IPS DF 4.7 (cell line): ENCODE data around the gene NRP1.
"Not testable (repeated sequence)": the region's sequence is repeated elsewhere in the genome, so short reads cannot be mapped to it uniquely, and the experiment has no call there.

Experiments
- DNase-seq: peaks from one replicate; pipeline ENCODE4 v3.0.0-alpha.2; 2013; ENCODE audit warnings: low spot score; ENCODE audit errors: extremely low read depth

Gene NRP1

GRCh38 chr10:33152146-33152545 is 182.3 kb downstream of the NRP1 start:
- DNase-seq, result no peak

GRCh38 chr10:33151344-33151864 is 183.1 kb downstream of the NRP1 start:
- no peak for DNase-seq

- no peak for DNase-seq
These were observed 183.6 kb downstream of the NRP1 start for GRCh38 chr10:33150889-33151288.

- DNase-seq, result no peak
These were observed 184.3 kb downstream of the NRP1 start for GRCh38 chr10:33150146-33150545.

GRCh38 chr10:33147013-33147310 is 187.5 kb downstream of the NRP1 start:
- DNase-seq, result no peak

GRCh38 chr10:33146189-33147012 is 188.1 kb downstream of the NRP1 start:
- DNase-seq, result no peak

- DNase-seq, result no peak
These were observed 188.8 kb downstream of the NRP1 start for GRCh38 chr10:33145451-33146188.

GRCh38 chr10:33143160-33143728 is 191.2 kb downstream of the NRP1 start:
- DNase-seq, result no peak

- no peak for DNase-seq
These were observed 192.2 kb downstream of the NRP1 start for GRCh38 chr10:33142295-33142694.

GRCh38 chr10:33141251-33141650 is 193.2 kb downstream of the NRP1 start:
- no peak for DNase-seq

GRCh38 chr10:33139181-33139646 is 195.3 kb downstream of the NRP1 start:
- no peak for DNase-seq

- DNase-seq, result not testable (repeated sequence)
These were observed 195.8 kb downstream of the NRP1 start for GRCh38 chr10:33138686-33139085.

- DNase-seq, result no peak
These were observed 197.0 kb downstream of the NRP1 start for GRCh38 chr10:33137356-33138005.

GRCh38 chr10:33136781-33137180 is 197.7 kb downstream of the NRP1 start:
- DNase-seq, result no peak

GRCh38 chr10:33136271-33136670 is 198.2 kb downstream of the NRP1 start:
- no peak for DNase-seq

GRCh38 chr10:33134011-33134751 is 200.3 kb downstream of the NRP1 start:
- no peak for DNase-seq

- no peak for DNase-seq
These were observed 200.9 kb downstream of the NRP1 start for GRCh38 chr10:33133557-33133956.

- DNase-seq, result no peak
These were observed 201.8 kb downstream of the NRP1 start for GRCh38 chr10:33132626-33133025.

GRCh38 chr10:33129996-33130386 is 204.5 kb downstream of the NRP1 start:
- DNase-seq, result no peak

GRCh38 chr10:33129141-33129995 is 205.1 kb downstream of the NRP1 start:
- no peak for DNase-seq
